Gastroesophageal sphincter (tissue), 4 donors: ENCODE measurements around the gene SRGAP2C. TPM values are rescaled to one million over a fixed set of nuclear protein-coding genes. Genes with fewer than 3 reads are reported as not detected.
"Not testable (repeated sequence)": the region's sequence is repeated elsewhere in the genome, so short reads cannot be mapped to it uniquely, and the experiment has no call there.

ENCODE experiments used
- ATAC-seq: fragments of 150-250 bp; one replicate; pipeline ENCODE4 v1.9.1; 2016; ENCODE audit warnings: mild to moderate bottlenecking, moderate library complexity
- H3K27ac ChIP-seq, 4 donors: fragments of 200-600 bp; sonication (generic) in 3 of 4; 1 replicate in 3 of 4; 2 replicates in 1 of 4; pipeline ENCODE4 v1.5.1; 2016 to 2019
- H3K27me3 ChIP-seq: fragments of 200-600 bp; sonication (generic); one replicate; pipeline ENCODE4 v1.5.1; 2019
- H3K36me3 ChIP-seq, 2 donors: fragments of 200-600 bp; sonication (generic); one replicate each; pipeline ENCODE4 v1.5.1; 2019; ENCODE audit warnings: control low read depth in 1 of 2
- H3K4me1 ChIP-seq, 3 donors: fragments of 200-600 bp; sonication (generic); 1 replicate in 2 of 3; 2 replicates in 1 of 3; pipeline ENCODE4 v1.5.1; 2016 to 2019; ENCODE audit warnings: control low read depth in 2 of 3
- H3K4me3 ChIP-seq, 2 donors: fragments of 200-600 bp; sonication (generic); one replicate each; pipeline ENCODE4 v1.5.1; 2019; ENCODE audit warnings: mild to moderate bottlenecking in 1 of 2, moderate library complexity in 1 of 2
- H3K9me3 ChIP-seq, 3 donors: fragments of 200-600 bp; sonication (generic); one replicate each; pipeline ENCODE4 v1.5.1; 2017 to 2019; ENCODE audit warnings: control low read depth in 2 of 3
- WGBS, 2 donors: methylation state at CpG; one replicate each; pipeline ENCODE4 v1.1.5; 2018; ENCODE audit warnings: low coverage in 1 of 2; 5-methylcytosine and 5-hydroxymethylcytosine counted together
- total RNA-seq, 4 donors: library from RNA; depleted of rRNA; stranded (reverse); fragments of >200 nt; gene quantifications; one replicate each; pipeline ENCODE4 v1.1.0, GENCODE V29; 2016

SRGAP2C gene
- total RNA-seq, 4 donors from 2014 or later = 18.8 to 41.1 (median 30.8) TPM

- not testable (repeated sequence) for H3K4me3 ChIP-seq, H3K27ac ChIP-seq, H3K27me3 ChIP-seq, ATAC-seq, H3K4me1 ChIP-seq, H3K9me3 ChIP-seq, H3K36me3 ChIP-seq
These were observed 69.8 kb downstream of the SRGAP2C start for GRCh38 chr1:121254618-121255017.

GRCh38 chr1:121257632-121258031 lies 72.9 kb downstream of the SRGAP2C start:
- H3K4me1 ChIP-seq, H3K9me3 ChIP-seq, H3K36me3 ChIP-seq, H3K4me3 ChIP-seq, ATAC-seq, H3K27me3 ChIP-seq, H3K27ac ChIP-seq: not testable (repeated sequence)
- no CpG with 5 or more reads among the region's 2 CpGs for WGBS, 2 donors

GRCh38 chr1:121258134-121258533 lies 73.4 kb downstream of the SRGAP2C start:
- not testable (repeated sequence) for H3K4me3 ChIP-seq, H3K27ac ChIP-seq, H3K4me1 ChIP-seq, ATAC-seq, H3K27me3 ChIP-seq, H3K9me3 ChIP-seq, H3K36me3 ChIP-seq
- no CpG with 5 or more reads among the region's 2 CpGs for WGBS, 2 donors

- not testable (repeated sequence) for H3K27me3 ChIP-seq, H3K4me3 ChIP-seq, ATAC-seq, H3K27ac ChIP-seq, H3K4me1 ChIP-seq, H3K9me3 ChIP-seq, H3K36me3 ChIP-seq
- WGBS, 2 donors = 33 to 83% methylated on average over 1 to 2 of the region's 2 CpGs
These were observed 75.4 kb downstream of the SRGAP2C start for GRCh38 chr1:121260205-121260604.

GRCh38 chr1:121262163-121262562 lies 77.4 kb downstream of the SRGAP2C start:
- H3K9me3 ChIP-seq, H3K36me3 ChIP-seq, H3K27me3 ChIP-seq, H3K27ac ChIP-seq, H3K4me1 ChIP-seq, H3K4me3 ChIP-seq: not testable (repeated sequence)
- ATAC-seq = peak; percentile 53
- no CpG with 5 or more reads among the region's 2 CpGs for WGBS, 2 donors

GRCh38 chr1:121263789-121264244 lies 79.0 kb downstream of the SRGAP2C start:
- not testable (repeated sequence) for H3K9me3 ChIP-seq, H3K27me3 ChIP-seq, H3K27ac ChIP-seq, H3K4me3 ChIP-seq, H3K4me1 ChIP-seq, H3K36me3 ChIP-seq
- no CpG with 5 or more reads among the region's 1 CpG for WGBS, 2 donors
- peak; percentile 62 for ATAC-seq

- H3K4me1 ChIP-seq, ATAC-seq, H3K36me3 ChIP-seq, H3K4me3 ChIP-seq, H3K27ac ChIP-seq, H3K27me3 ChIP-seq, H3K9me3 ChIP-seq: not testable (repeated sequence)
- no CpG with 5 or more reads among the region's 4 CpGs for WGBS, 2 donors
These were observed 82.3 kb downstream of the SRGAP2C start for GRCh38 chr1:121267072-121267471.

GRCh38 chr1:121269309-121269708 lies 84.5 kb downstream of the SRGAP2C start:
- H3K27ac ChIP-seq, H3K4me1 ChIP-seq, H3K27me3 ChIP-seq, H3K9me3 ChIP-seq, ATAC-seq, H3K4me3 ChIP-seq, H3K36me3 ChIP-seq: not testable (repeated sequence)
- no CpG with 5 or more reads among the region's 1 CpG for WGBS, 2 donors

GRCh38 chr1:121269973-121270372 lies 85.2 kb downstream of the SRGAP2C start:
- H3K36me3 ChIP-seq, H3K4me1 ChIP-seq, H3K9me3 ChIP-seq, ATAC-seq, H3K27ac ChIP-seq, H3K4me3 ChIP-seq, H3K27me3 ChIP-seq: not testable (repeated sequence)
- no CpG with 5 or more reads among the region's 3 CpGs for WGBS, 2 donors

GRCh38 chr1:121271143-121271715 lies 86.5 kb downstream of the SRGAP2C start:
- H3K9me3 ChIP-seq, H3K4me1 ChIP-seq, H3K36me3 ChIP-seq, H3K27ac ChIP-seq, H3K4me3 ChIP-seq, H3K27me3 ChIP-seq: not testable (repeated sequence)
- WGBS, 2 donors = 67% methylated on average over 1 of the region's 4 CpGs; no CpG with 5 or more reads in 1 of the 2 donors
- ATAC-seq = peak; percentile 62

- WGBS, 2 donors = 43 to 67% methylated on average over 1 to 2 of the region's 2 CpGs
- not testable (repeated sequence) for H3K27me3 ChIP-seq, H3K4me3 ChIP-seq, H3K36me3 ChIP-seq, H3K27ac ChIP-seq, H3K9me3 ChIP-seq, H3K4me1 ChIP-seq, ATAC-seq
These were observed 90.7 kb downstream of the SRGAP2C start for GRCh38 chr1:121275435-121275834.

- WGBS, 2 donors = no CpG with 5 or more reads among the region's 3 CpGs
- not testable (repeated sequence) for H3K9me3 ChIP-seq, H3K27ac ChIP-seq, H3K27me3 ChIP-seq, H3K4me3 ChIP-seq, ATAC-seq, H3K36me3 ChIP-seq, H3K4me1 ChIP-seq
These were observed 93.4 kb downstream of the SRGAP2C start for GRCh38 chr1:121278202-121278601.

- not testable (repeated sequence) for H3K36me3 ChIP-seq, H3K9me3 ChIP-seq, H3K27ac ChIP-seq, H3K4me3 ChIP-seq, H3K4me1 ChIP-seq, H3K27me3 ChIP-seq, ATAC-seq
- WGBS, 2 donors = 87% methylated on average over 3 of the region's 4 CpGs; no CpG with 5 or more reads in 1 of the 2 donors
These were observed 94.2 kb downstream of the SRGAP2C start for GRCh38 chr1:121278777-121279547.

GRCh38 chr1:121279548-121279898 lies 94.7 kb downstream of the SRGAP2C start:
- ATAC-seq, H3K4me3 ChIP-seq, H3K4me1 ChIP-seq, H3K27me3 ChIP-seq, H3K36me3 ChIP-seq, H3K9me3 ChIP-seq, H3K27ac ChIP-seq: not testable (repeated sequence)
- WGBS, 2 donors = 20% methylated on average over 1 of the region's 4 CpGs; no CpG with 5 or more reads in 1 of the 2 donors
